ENCODE measurements around the gene TTYH2. TPM values are rescaled to one million over a fixed set of nuclear protein-coding genes. Genes with fewer than 3 reads are reported as not detected.

Gene TTYH2, protein sequence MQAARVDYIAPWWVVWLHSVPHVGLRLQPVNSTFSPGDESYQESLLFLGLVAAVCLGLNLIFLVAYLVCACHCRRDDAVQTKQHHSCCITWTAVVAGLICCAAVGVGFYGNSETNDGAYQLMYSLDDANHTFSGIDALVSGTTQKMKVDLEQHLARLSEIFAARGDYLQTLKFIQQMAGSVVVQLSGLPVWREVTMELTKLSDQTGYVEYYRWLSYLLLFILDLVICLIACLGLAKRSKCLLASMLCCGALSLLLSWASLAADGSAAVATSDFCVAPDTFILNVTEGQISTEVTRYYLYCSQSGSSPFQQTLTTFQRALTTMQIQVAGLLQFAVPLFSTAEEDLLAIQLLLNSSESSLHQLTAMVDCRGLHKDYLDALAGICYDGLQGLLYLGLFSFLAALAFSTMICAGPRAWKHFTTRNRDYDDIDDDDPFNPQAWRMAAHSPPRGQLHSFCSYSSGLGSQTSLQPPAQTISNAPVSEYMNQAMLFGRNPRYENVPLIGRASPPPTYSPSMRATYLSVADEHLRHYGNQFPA
- polyA plus RNA-seq, result 10 to 100 TPM in 1 of 4 donors, 1 to 10 TPM in 1, under 1 TPM in 1, not detected in 1; 0.27 to 50.6 (median 2.0) TPM
- long read RNA-seq, donor 1, result 0 reads
- long read RNA-seq, donor 2, partial matches to known transcripts, result 0 of 2 reads
- long read RNA-seq, donor 2, other reads (novel, unspliced or antisense), result 0 of 2 reads
- long read RNA-seq, donor 3, partial matches to known transcripts, result 36 of 42 reads
- long read RNA-seq, donor 3, other reads (novel, unspliced or antisense), result 0 of 42 reads
- long read RNA-seq, donor 4, result 0 reads
- long read RNA-seq, donor 5, partial matches to known transcripts, result 8 of 8 reads
- long read RNA-seq, donor 5, other reads (novel, unspliced or antisense), result 0 of 8 reads
- long read RNA-seq, donor 6, partial matches to known transcripts, result 0 of 6 reads
- long read RNA-seq, donor 6, other reads (novel, unspliced or antisense), result 0 of 6 reads
- long read RNA-seq, donor 7, transcript TTYH2-201 (14 exons, 3,490 nt), result major isoform, 8 of 8 reads
- long read RNA-seq, donor 7, partial matches to known transcripts, result 0 of 8 reads
- long read RNA-seq, donor 7, other reads (novel, unspliced or antisense), result 0 of 8 reads
- long read RNA-seq, donor 8, partial matches to known transcripts, result 0 of 1 reads
- long read RNA-seq, donor 8, other reads (novel, unspliced or antisense), result 0 of 1 reads
- long read RNA-seq, donor 9, result 0 reads
- long read RNA-seq, donor 10, partial matches to known transcripts, result 0 of 3 reads
- long read RNA-seq, donor 10, other reads (novel, unspliced or antisense), result 0 of 3 reads

DNA sequence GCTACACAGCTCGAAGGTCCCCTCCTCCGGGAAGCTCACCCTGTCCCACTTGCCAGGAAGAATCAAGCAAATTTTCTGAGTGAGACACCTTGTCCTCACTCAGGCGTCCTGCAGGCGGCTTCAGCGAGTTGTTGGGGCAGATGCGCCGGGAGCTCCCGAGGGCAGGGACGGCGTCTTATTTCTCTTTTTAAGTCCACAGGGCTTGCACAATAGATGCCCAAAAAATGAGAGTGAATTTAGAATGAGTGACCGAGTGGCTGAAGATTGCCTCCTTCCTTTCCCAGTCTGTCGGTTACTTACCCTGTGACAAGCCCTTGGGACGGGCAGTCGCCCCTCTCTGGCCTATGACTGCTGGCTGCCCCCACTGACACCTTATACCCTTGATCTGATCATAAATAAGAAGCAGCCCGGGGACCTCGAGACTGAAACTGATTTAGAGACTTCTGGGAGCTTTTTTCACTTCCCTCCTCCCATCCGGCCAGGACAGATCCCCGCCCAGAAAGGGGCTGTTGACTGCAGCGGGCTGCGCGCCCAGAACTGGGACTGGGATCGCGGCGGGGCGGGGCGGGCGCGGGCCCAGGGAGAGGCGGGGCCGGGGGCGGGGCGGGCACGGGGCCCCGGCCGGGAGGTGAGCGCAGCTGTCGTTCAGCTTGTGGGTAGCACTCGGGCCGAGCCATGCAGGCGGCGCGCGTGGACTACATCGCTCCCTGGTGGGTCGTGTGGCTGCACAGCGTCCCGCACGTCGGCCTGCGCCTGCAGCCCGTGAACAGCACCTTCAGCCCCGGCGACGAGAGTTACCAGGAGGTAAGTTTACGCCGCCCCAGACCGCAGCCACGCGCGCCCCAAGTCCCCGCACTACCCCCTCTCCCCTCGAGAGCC is at the start of gene TTYH2:
TSS of gene TTYH2 (plus strand) at position 659 of the 879 bp plus-strand sequence. CDS start at position 676, 17 bp downstream.
- Histone ChIP-seq H3K9me3 (ENCODE audit: control insufficient read depth in 2 of 2, insufficient read depth in 1 of 2, low read depth in 1 of 2, low read length in 1 of 2) (no peaks in the 10 kb centered on the region), H3K27me3 (ENCODE audit: control insufficient read depth in 3 of 3, insufficient read depth in 3 of 3, low read length in 3 of 3) (peaks cover 0 to 3% (median 0%) of the 10 kb centered on the region in 3 donors), H3K4me3 (ENCODE audit: low read depth in 1 of 3, low read length in 3 of 3) (peak within 1 kb of the TSS; percentile 35 to 67 (median 36)), H3K36me3 (ENCODE audit: control insufficient read depth in 3 of 3, insufficient read depth in 2 of 3, low read depth in 1 of 3, low read length in 3 of 3) (peaks cover 4 to 62% (median 8%) of the 10 kb centered on the region in 3 donors), H3K4me1 (ENCODE audit: control insufficient read depth in 3 of 3, insufficient read depth in 2 of 3, low read depth in 1 of 3, low read length in 2 of 3) (peaks cover 2 to 46% (median 4%) of the 10 kb centered on the region in 3 donors), H3K27ac (ENCODE audit: low read depth in 1 of 3, low read length in 2 of 3) (peak within 1 kb of the TSS in 2 of 3 donors; percentile 80 to 88)
- WGBS, 3 donors, result 1% methylated on average over 54 to 62 of the region's 62 CpGs
- FAIRE-seq (no peak), DNase-seq (peak; percentile 83 to 91)

- Histone ChIP-seq H3K36me3 (ENCODE audit: control insufficient read depth in 3 of 3, insufficient read depth in 2 of 3, low read depth in 1 of 3, low read length in 3 of 3) (no peaks in the 10 kb centered on the region), H3K9me3 (ENCODE audit: control insufficient read depth in 2 of 2, insufficient read depth in 1 of 2, low read depth in 1 of 2, low read length in 1 of 2) (no peaks in the 10 kb centered on the region), H3K4me3 (ENCODE audit: low read depth in 1 of 3, low read length in 3 of 3) (no peak overlapping the region), H3K27ac (ENCODE audit: low read depth in 1 of 3, low read length in 2 of 3) (no peak overlapping the region), H3K4me1 (ENCODE audit: control insufficient read depth in 3 of 3, insufficient read depth in 2 of 3, low read depth in 1 of 3, low read length in 2 of 3) (no peaks in the 10 kb centered on the region), H3K27me3 (ENCODE audit: control insufficient read depth in 3 of 3, insufficient read depth in 3 of 3, low read length in 3 of 3) (peaks cover 0 to 7% (median 0%) of the 10 kb centered on the region in 3 donors)
- WGBS, 3 donors, result 85% methylated on average over 7 of the region's 7 CpGs
- no peak for DNase-seq
- no peak for FAIRE-seq
Measured at GRCh38 chr17:74163836-74164235, 49.5 kb upstream of the TTYH2 start.

GRCh38 chr17:74164446-74165045 is 48.8 kb upstream of the TTYH2 start:
- 86 to 87% (median 87%) methylated on average over 9 of the region's 9 CpGs for WGBS, 3 donors
- Histone ChIP-seq H3K4me1 (ENCODE audit: control insufficient read depth in 3 of 3, insufficient read depth in 2 of 3, low read depth in 1 of 3, low read length in 2 of 3) (no peaks in the 10 kb centered on the region), H3K9me3 (ENCODE audit: control insufficient read depth in 2 of 2, insufficient read depth in 1 of 2, low read depth in 1 of 2, low read length in 1 of 2) (no peaks in the 10 kb centered on the region), H3K27me3 (ENCODE audit: control insufficient read depth in 3 of 3, insufficient read depth in 3 of 3, low read length in 3 of 3) (peaks cover 0 to 7% (median 0%) of the 10 kb centered on the region in 3 donors), H3K4me3 (ENCODE audit: low read depth in 1 of 3, low read length in 3 of 3) (no peak overlapping the region), H3K36me3 (ENCODE audit: control insufficient read depth in 3 of 3, insufficient read depth in 2 of 3, low read depth in 1 of 3, low read length in 3 of 3) (no peaks in the 10 kb centered on the region), H3K27ac (ENCODE audit: low read depth in 1 of 3, low read length in 2 of 3) (no peak overlapping the region)
- no peak for FAIRE-seq
- DNase-seq, result no peak

DNA sequence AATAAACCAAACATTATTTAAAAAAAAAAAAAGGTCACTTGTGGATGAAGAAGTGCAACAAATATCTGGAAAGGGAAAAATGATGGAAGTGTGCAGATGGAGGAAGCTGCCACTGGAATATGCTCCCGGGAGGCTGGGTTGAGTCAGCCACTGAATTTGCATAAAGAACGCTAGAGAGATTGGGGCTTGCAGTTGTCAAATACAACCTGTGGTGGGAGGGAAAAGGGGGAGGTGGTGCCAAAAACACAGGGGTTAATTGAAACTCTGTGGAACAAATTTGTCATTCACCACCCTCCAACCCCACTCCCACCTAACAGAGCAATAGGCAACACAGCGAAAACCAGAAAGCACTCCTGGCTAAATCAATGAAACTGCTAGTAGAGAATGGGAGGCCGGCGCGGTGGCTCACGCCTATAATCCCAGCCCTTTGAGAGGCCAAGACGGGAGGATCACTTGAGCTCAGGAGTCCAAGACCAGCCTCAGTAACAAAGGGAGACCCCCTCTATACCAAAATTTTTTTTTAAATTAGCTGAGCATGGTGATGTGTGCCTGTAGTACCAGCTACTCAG is 47.5 kb upstream of the TTYH2 start:
- H3K4me3 ChIP-seq (ENCODE audit: low read depth in 1 of 3, low read length in 3 of 3), result no peak overlapping the region
- H3K27me3 ChIP-seq (ENCODE audit: control insufficient read depth in 3 of 3, insufficient read depth in 3 of 3, low read length in 3 of 3), result peaks cover 0 to 7% (median 0%) of the 10 kb centered on the region in 3 donors
- no peak for FAIRE-seq
- no peaks in the 10 kb centered on the region for H3K9me3 ChIP-seq (ENCODE audit: control insufficient read depth in 2 of 2, insufficient read depth in 1 of 2, low read depth in 1 of 2, low read length in 1 of 2)
- H3K36me3 ChIP-seq (ENCODE audit: control insufficient read depth in 3 of 3, insufficient read depth in 2 of 3, low read depth in 1 of 3, low read length in 3 of 3), result no peaks in the 10 kb centered on the region
- no peak overlapping the region for H3K27ac ChIP-seq (ENCODE audit: low read depth in 1 of 3, low read length in 2 of 3)
- no peaks in the 10 kb centered on the region for H3K4me1 ChIP-seq (ENCODE audit: control insufficient read depth in 3 of 3, insufficient read depth in 2 of 3, low read depth in 1 of 3, low read length in 2 of 3)
- DNase-seq, result no peak
- 70 to 73% (median 73%) methylated on average over 8 of the region's 8 CpGs for WGBS, 3 donors

GRCh38 chr17:74170924-74171323 is 42.4 kb upstream of the TTYH2 start:
- no peak overlapping the region for H3K27ac ChIP-seq (ENCODE audit: low read depth in 1 of 3, low read length in 2 of 3)
- FAIRE-seq (no peak), DNase-seq (no peak)
- no peak overlapping the region for H3K4me3 ChIP-seq (ENCODE audit: low read depth in 1 of 3, low read length in 3 of 3)
- WGBS, 3 donors, result 67 to 86% (median 85%) methylated on average over 1 of the region's 1 CpG
- no peaks in the 10 kb centered on the region for H3K36me3 ChIP-seq (ENCODE audit: control insufficient read depth in 3 of 3, insufficient read depth in 2 of 3, low read depth in 1 of 3, low read length in 3 of 3)
- no peaks in the 10 kb centered on the region for H3K4me1 ChIP-seq (ENCODE audit: control insufficient read depth in 3 of 3, insufficient read depth in 2 of 3, low read depth in 1 of 3, low read length in 2 of 3)
- no peaks in the 10 kb centered on the region for H3K9me3 ChIP-seq (ENCODE audit: control insufficient read depth in 2 of 2, insufficient read depth in 1 of 2, low read depth in 1 of 2, low read length in 1 of 2)
- H3K27me3 ChIP-seq (ENCODE audit: control insufficient read depth in 3 of 3, insufficient read depth in 3 of 3, low read length in 3 of 3), result peaks cover 0 to 10% (median 9%) of the 10 kb centered on the region in 3 donors

- H3K27ac ChIP-seq (ENCODE audit: low read depth in 1 of 3, low read length in 2 of 3), result no peak overlapping the region
- 32 to 44% (median 34%) methylated on average over 3 of the region's 3 CpGs for WGBS, 3 donors
- H3K4me1 ChIP-seq (ENCODE audit: control insufficient read depth in 3 of 3, insufficient read depth in 2 of 3, low read depth in 1 of 3, low read length in 2 of 3), result no peaks in the 10 kb centered on the region
- DNase-seq (no peak), FAIRE-seq (no peak)
- peaks cover 0 to 13% (median 12%) of the 10 kb centered on the region in 3 donors for H3K27me3 ChIP-seq (ENCODE audit: control insufficient read depth in 3 of 3, insufficient read depth in 3 of 3, low read length in 3 of 3)
- H3K36me3 ChIP-seq (ENCODE audit: control insufficient read depth in 3 of 3, insufficient read depth in 2 of 3, low read depth in 1 of 3, low read length in 3 of 3), result no peaks in the 10 kb centered on the region
- no peak overlapping the region for H3K4me3 ChIP-seq (ENCODE audit: low read depth in 1 of 3, low read length in 3 of 3)
- no peaks in the 10 kb centered on the region for H3K9me3 ChIP-seq (ENCODE audit: control insufficient read depth in 2 of 2, insufficient read depth in 1 of 2, low read depth in 1 of 2, low read length in 1 of 2)
Measured at GRCh38 chr17:74172700-74173099, 40.7 kb upstream of the TTYH2 start.

- Histone ChIP-seq H3K9me3 (ENCODE audit: control insufficient read depth in 2 of 2, insufficient read depth in 1 of 2, low read depth in 1 of 2, low read length in 1 of 2) (no peaks in the 10 kb centered on the region), H3K27me3 (ENCODE audit: control insufficient read depth in 3 of 3, insufficient read depth in 3 of 3, low read length in 3 of 3) (peaks cover 0 to 18% (median 14%) of the 10 kb centered on the region in 3 donors), H3K27ac (ENCODE audit: low read depth in 1 of 3, low read length in 2 of 3) (no peak overlapping the region), H3K36me3 (ENCODE audit: control insufficient read depth in 3 of 3, insufficient read depth in 2 of 3, low read depth in 1 of 3, low read length in 3 of 3) (no peaks in the 10 kb centered on the region), H3K4me3 (ENCODE audit: low read depth in 1 of 3, low read length in 3 of 3) (no peak overlapping the region), H3K4me1 (ENCODE audit: control insufficient read depth in 3 of 3, insufficient read depth in 2 of 3, low read depth in 1 of 3, low read length in 2 of 3) (no peaks in the 10 kb centered on the region)
- WGBS, 3 donors, result 24 to 42% (median 36%) methylated on average over 10 of the region's 10 CpGs
- FAIRE-seq (no peak), DNase-seq (peak; percentile 57 to 65)
Measured at GRCh38 chr17:74176546-74177001, 36.8 kb upstream of the TTYH2 start.

Data from small intestine (tissue), 16 donors.